ENCODE data around the gene MAGEB17. TPM values are rescaled to one million over a fixed set of nuclear protein-coding genes. Genes with fewer than 3 reads are reported as not detected.

Gene MAGEB17
- total RNA-seq, 2 donors from 2014 or later: not detected

GRCh38 chrX:16186380-16187007, 19.2 kb downstream of the MAGEB17 start:
- no peak for DNase-seq (ENCODE audit: low spot score)
- Histone ChIP-seq H3K9me3 (no peaks in the 10 kb centered on the region), H3K4me3 (no peak overlapping the region), H3K4me1 (ENCODE audit: control insufficient read depth in 1 of 2, low read depth in 2 of 2) (no peaks in the 10 kb centered on the region), H3K36me3 (no peaks in the 10 kb centered on the region), H3K27me3 (replicated peaks; ENCODE audit: insufficient read depth) (no peaks in the 10 kb centered on the region), H3K27ac (no peak overlapping the region)
- ATAC-seq (ENCODE audit: insufficient number of reproducible peaks, low FRiP score, low read depth): no peak
- TF ChIP-seq, protein P1, sequence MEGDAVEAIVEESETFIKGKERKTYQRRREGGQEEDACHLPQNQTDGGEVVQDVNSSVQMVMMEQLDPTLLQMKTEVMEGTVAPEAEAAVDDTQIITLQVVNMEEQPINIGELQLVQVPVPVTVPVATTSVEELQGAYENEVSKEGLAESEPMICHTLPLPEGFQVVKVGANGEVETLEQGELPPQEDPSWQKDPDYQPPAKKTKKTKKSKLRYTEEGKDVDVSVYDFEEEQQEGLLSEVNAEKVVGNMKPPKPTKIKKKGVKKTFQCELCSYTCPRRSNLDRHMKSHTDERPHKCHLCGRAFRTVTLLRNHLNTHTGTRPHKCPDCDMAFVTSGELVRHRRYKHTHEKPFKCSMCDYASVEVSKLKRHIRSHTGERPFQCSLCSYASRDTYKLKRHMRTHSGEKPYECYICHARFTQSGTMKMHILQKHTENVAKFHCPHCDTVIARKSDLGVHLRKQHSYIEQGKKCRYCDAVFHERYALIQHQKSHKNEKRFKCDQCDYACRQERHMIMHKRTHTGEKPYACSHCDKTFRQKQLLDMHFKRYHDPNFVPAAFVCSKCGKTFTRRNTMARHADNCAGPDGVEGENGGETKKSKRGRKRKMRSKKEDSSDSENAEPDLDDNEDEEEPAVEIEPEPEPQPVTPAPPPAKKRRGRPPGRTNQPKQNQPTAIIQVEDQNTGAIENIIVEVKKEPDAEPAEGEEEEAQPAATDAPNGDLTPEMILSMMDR (IDR thresholded peaks at IDR 0.05): no peak

DNA sequence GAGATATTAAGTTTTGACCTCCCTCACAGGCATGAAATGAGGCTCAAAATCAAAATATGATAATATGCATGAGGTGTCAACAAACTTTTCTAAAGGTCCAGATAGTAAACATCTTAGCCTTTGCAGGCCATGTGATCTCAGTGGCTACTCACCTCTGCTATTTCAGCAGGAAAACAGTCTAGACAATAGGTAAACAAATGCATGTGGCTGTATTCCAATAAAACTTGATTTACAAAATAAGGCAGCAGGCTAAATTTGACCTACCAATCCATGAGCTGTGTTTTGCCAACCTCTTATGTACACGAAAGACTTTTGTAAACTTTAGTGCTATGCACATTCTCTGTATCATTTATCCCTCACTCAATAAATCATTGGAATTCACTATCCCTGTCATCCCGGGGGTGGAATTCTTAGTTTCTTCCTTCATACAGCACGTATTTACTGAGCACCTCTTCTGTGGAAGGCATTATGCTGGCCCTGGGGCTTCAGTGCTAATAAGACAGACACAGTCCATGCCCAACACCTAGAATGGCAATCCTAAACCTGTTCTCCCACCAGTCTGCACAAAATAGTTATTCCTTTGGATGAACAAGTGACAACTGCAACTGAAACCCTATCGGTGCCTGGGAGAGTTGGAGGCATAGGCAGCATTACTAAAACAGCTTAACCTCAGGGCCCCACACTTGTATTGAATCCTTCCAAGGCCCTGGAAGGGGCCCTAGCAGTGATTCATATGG, 19.9 kb downstream of the MAGEB17 start:
- Histone ChIP-seq H3K27ac (no peak overlapping the region), H3K27me3 (replicated peaks; ENCODE audit: insufficient read depth) (no peaks in the 10 kb centered on the region), H3K36me3 (no peaks in the 10 kb centered on the region), H3K4me3 (no peak overlapping the region), H3K9me3 (no peaks in the 10 kb centered on the region), H3K4me1 (ENCODE audit: control insufficient read depth in 1 of 2, low read depth in 2 of 2) (no peaks in the 10 kb centered on the region)
- DNase-seq (ENCODE audit: low spot score) (no peak), ATAC-seq (ENCODE audit: insufficient number of reproducible peaks, low FRiP score, low read depth) (no peak)
- TF ChIP-seq, protein P1 (IDR thresholded peaks at IDR 0.05): no peak

- no peak for ATAC-seq (ENCODE audit: insufficient number of reproducible peaks, low FRiP score, low read depth)
These were observed 21.4 kb downstream of the MAGEB17 start for GRCh38 chrX:16188687-16189086.

GRCh38 chrX:16191605-16192004, 24.3 kb downstream of the MAGEB17 start:
- ATAC-seq (ENCODE audit: insufficient number of reproducible peaks, low FRiP score, low read depth) (no peak), DNase-seq (ENCODE audit: low spot score) (no peak)
- no peaks in the 10 kb centered on the region for H3K27me3 ChIP-seq (replicated peaks; ENCODE audit: insufficient read depth)
- H3K27ac ChIP-seq: no peak overlapping the region
- H3K4me3 ChIP-seq: no peak overlapping the region
- H3K4me1 ChIP-seq (ENCODE audit: control insufficient read depth in 1 of 2, low read depth in 2 of 2): no peaks in the 10 kb centered on the region
- TF ChIP-seq, protein P1 (IDR thresholded peaks at IDR 0.05): no peak
- H3K9me3 ChIP-seq: no peaks in the 10 kb centered on the region
- no peaks in the 10 kb centered on the region for H3K36me3 ChIP-seq

More at GRCh38 chrX:16188687-16189086, 21.4 kb downstream of the MAGEB17 start:
- H3K27ac ChIP-seq: no peak overlapping the region
- no peaks in the 10 kb centered on the region for H3K4me1 ChIP-seq (ENCODE audit: control insufficient read depth in 1 of 2, low read depth in 2 of 2)
- no peaks in the 10 kb centered on the region for H3K36me3 ChIP-seq
- no peaks in the 10 kb centered on the region for H3K27me3 ChIP-seq (replicated peaks; ENCODE audit: insufficient read depth)
- no peak for DNase-seq (ENCODE audit: low spot score)
- TF ChIP-seq, protein P1 (IDR thresholded peaks at IDR 0.05): no peak
- no peak overlapping the region for H3K4me3 ChIP-seq
- no peaks in the 10 kb centered on the region for H3K9me3 ChIP-seq

GRCh38 chrX:16196829-16197228, 29.5 kb downstream of the MAGEB17 start:
- no peak for ATAC-seq (ENCODE audit: insufficient number of reproducible peaks, low FRiP score, low read depth)
- DNase-seq (ENCODE audit: low spot score): no peak

More at GRCh38 chrX:16196829-16197228, 29.5 kb downstream of the MAGEB17 start:
- Histone ChIP-seq H3K9me3 (no peaks in the 10 kb centered on the region), H3K27ac (no peak overlapping the region), H3K4me1 (ENCODE audit: control insufficient read depth in 1 of 2, low read depth in 2 of 2) (no peaks in the 10 kb centered on the region), H3K36me3 (no peaks in the 10 kb centered on the region), H3K27me3 (replicated peaks; ENCODE audit: insufficient read depth) (no peaks in the 10 kb centered on the region), H3K4me3 (no peak overlapping the region)
- TF ChIP-seq, protein P1 (IDR thresholded peaks at IDR 0.05): no peak
